Kidney epithelial cell (primary cell): ENCODE data around the gene FAM107B. TPM values are rescaled to one million over a fixed set of nuclear protein-coding genes. Genes with fewer than 3 reads are reported as not detected.

ENCODE experiments used
- DNase-seq: peaks from one replicate; pipeline ENCODE4 v3.0.0-alpha.2; 2010; ENCODE audit warnings: low read depth
- H3K27me3 ChIP-seq: 2 replicates; pipeline ENCODE4 v1.6.0; 2011; ENCODE audit warnings: low read length; ENCODE audit not compliant: control insufficient read depth, insufficient read depth
- H3K36me3 ChIP-seq: 2 replicates; pipeline ENCODE4 v1.5.1; 2011; ENCODE audit warnings: low read length; ENCODE audit not compliant: control insufficient read depth, insufficient read depth
- H3K4me3 ChIP-seq: 2 replicates; pipeline ENCODE4 v1.5.1; 2011; ENCODE audit warnings: low read depth, mild to moderate bottlenecking, control low read depth, low read length
- total RNA-seq: library from RNA; depleted of rRNA; stranded (reverse); fragments of >200 nt; gene quantifications from 2 replicates; pipeline ENCODE4 v1.2.3, GENCODE V29; 2015
- TF ChIP-seq, protein P1 (sequence below): IDR thresholded peaks from 2 replicates; pipeline ENCODE4 v1.5.1; 2011; ENCODE audit warnings: mild to moderate bottlenecking, moderate library complexity, low read length, control low read depth, inconsistent platforms; ENCODE audit not compliant: insufficient read depth, poor library complexity, severe bottlenecking

Gene FAM107B
- total RNA-seq, 1 donor from 2014 or later = 33.5 TPM

DNA sequence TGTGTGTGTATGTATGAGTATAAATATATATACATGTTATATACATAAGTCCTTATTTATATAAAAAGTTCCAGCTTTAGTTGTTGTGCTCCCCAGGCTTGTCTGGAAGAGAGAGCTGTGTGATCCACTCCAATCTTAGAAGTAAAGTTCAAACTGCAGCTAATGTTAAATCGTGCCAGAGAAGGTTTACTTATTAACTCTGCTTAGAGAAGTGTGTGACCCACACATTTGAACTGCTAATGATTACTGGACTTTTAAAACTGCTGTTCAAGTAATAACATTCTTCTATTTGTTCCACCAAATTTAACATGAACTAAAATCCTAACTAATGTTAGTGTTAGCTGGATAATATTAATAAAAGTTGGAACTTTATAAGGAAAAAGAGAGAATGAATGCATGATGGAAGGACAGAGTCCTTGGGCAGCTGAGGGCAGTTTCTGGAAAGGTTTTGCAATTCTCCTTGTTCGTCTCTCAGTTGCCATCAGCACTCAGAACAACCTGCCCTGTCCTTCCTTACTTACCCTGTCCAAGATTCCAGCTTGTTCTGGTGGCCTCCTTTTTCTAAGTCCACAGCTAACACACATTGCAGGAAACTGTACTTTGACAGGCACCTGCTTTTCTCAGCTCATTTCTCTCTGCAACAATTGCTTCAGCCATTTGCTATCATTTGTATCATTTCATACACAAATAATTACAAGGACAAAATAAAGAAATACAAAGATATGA lies 162.6 kb downstream of the FAM107B start:
- no peak for DNase-seq
- TF ChIP-seq, protein P1, sequence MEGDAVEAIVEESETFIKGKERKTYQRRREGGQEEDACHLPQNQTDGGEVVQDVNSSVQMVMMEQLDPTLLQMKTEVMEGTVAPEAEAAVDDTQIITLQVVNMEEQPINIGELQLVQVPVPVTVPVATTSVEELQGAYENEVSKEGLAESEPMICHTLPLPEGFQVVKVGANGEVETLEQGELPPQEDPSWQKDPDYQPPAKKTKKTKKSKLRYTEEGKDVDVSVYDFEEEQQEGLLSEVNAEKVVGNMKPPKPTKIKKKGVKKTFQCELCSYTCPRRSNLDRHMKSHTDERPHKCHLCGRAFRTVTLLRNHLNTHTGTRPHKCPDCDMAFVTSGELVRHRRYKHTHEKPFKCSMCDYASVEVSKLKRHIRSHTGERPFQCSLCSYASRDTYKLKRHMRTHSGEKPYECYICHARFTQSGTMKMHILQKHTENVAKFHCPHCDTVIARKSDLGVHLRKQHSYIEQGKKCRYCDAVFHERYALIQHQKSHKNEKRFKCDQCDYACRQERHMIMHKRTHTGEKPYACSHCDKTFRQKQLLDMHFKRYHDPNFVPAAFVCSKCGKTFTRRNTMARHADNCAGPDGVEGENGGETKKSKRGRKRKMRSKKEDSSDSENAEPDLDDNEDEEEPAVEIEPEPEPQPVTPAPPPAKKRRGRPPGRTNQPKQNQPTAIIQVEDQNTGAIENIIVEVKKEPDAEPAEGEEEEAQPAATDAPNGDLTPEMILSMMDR = no peak
- no peak overlapping the region for H3K4me3 ChIP-seq
- no peaks in the 10 kb centered on the region for H3K36me3 ChIP-seq
- H3K27me3 ChIP-seq = no peaks in the 10 kb centered on the region

- TF ChIP-seq, protein P1 = no peak
- Histone ChIP-seq H3K4me3 (no peak overlapping the region), H3K27me3 (no peaks in the 10 kb centered on the region), H3K36me3 (no peaks in the 10 kb centered on the region)
- DNase-seq = no peak
Measured at GRCh38 chr10:14609178-14609577, 165.5 kb downstream of the FAM107B start.

DNA sequence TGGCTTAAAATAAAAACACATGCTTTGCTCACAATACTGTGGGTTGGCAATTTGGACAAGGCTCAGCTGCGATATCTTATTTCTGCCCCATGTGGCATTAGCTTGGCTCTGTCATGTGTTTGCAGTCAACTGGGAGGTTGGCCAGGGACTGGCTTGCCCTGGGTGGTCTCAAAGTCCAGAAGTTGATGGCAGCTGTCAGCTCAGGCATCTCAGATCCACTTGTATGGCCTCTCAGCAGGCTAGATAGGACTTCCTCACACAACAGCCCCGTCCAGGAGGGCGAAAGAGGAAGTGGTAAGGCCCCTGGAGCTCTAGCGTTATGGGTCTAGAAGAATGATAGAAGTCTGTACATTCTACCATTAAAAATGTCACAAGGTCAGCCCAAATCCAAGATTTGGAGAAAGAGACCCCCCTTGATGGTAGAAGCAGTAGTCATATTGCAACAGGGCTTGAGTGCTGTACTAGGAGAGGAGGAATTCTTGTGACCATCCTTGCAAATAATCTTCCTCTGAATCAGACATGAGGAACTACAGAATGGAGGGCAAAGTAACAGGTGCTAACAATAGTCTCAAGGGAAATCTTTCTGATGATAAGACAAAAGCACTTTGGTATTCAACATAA lies 166.2 kb downstream of the FAM107B start:
- no peak for DNase-seq
- H3K36me3 ChIP-seq = no peaks in the 10 kb centered on the region
- TF ChIP-seq, protein P1 = no peak
- H3K27me3 ChIP-seq = no peaks in the 10 kb centered on the region
- H3K4me3 ChIP-seq = no peak overlapping the region

DNA sequence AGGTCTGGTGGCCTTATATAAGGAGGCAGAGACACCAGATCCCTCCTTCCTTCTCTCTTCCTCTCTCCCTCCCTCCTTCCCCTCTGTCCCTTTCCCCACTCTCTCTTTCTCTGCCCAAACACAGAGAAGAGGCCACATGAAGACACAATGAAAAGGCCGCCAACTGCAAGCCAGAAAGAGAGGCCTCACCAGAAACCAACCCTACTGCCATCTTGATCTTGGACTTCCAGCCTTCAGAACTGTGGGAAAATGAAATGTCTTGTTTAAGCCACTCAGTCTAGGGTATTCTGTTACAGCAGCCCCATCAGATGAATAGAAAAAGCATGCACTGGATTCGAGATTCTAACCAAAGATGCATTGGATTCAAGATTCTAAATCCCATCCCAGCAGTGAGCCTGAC lies 168.1 kb downstream of the FAM107B start:
- DNase-seq = no peak
- Histone ChIP-seq H3K4me3 (no peak overlapping the region), H3K27me3 (no peaks in the 10 kb centered on the region), H3K36me3 (no peaks in the 10 kb centered on the region)
- TF ChIP-seq, protein P1 = no peak

GRCh38 chr10:14605231-14605925 lies 169.3 kb downstream of the FAM107B start:
- H3K27me3 ChIP-seq = no peaks in the 10 kb centered on the region
- H3K36me3 ChIP-seq = no peaks in the 10 kb centered on the region
- no peak for DNase-seq
- H3K4me3 ChIP-seq = no peak overlapping the region
- TF ChIP-seq, protein P1 = no peak
